ENCODE data around the gene GATAD2A.

DNA sequence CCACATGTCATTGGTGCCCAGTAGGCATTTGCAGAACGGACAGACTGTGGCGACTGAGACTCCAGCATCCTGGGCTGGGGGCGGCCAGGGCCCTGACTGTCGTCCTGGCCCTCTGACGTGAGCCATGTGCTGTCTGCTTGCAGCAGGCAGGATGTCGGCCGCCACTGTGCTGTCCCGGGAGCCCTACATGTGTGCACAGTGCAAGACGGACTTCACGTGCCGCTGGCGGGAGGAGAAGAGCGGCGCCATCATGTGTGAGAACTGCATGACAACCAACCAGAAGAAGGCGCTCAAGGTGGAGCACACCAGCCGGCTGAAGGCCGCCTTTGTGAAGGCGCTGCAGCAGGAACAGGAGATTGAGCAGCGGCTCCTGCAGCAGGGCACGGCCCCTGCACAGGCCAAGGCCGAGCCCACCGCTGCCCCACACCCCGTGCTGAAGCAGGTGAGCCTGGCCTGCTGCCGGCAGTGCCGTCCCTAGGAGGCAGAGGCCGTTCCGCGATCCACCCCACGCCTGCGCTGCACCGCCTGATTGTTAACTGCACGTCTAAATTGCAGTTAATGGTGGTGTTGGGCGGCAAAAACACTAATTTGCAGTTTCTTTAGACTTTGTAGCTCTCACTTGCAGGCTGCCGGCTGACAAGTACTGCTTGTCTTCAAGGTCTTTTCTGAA is 95.6 kb downstream of the GATAD2A start:
- no peak for TF ChIP-seq YY1 (IDR thresholded peaks at IDR 0.05; ENCODE audit: insufficient read depth, insufficient read length)
- no peak for TF ChIP-seq ZNF274 (IDR thresholded peaks at IDR 0.05; ENCODE audit: low read depth, low read length)

All from NT2/D1 (cell line).